ENCODE results near the gene FCMR.

FCMR gene

GRCh38 chr1:206951318-206952100 lies 29.8 kb upstream of the FCMR start:
- DNase-seq (ENCODE audit: low read depth in 2 of 2): no peak
- TF ChIP-seq CTCF (IDR thresholded peaks at IDR 0.05; ENCODE audit: low read depth, low read length): no peak
- no peak overlapping the region for H3K4me3 ChIP-seq (replicated peaks in 1 of 2; ENCODE audit: low read depth in 2 of 2, low read length in 2 of 2)

DNA sequence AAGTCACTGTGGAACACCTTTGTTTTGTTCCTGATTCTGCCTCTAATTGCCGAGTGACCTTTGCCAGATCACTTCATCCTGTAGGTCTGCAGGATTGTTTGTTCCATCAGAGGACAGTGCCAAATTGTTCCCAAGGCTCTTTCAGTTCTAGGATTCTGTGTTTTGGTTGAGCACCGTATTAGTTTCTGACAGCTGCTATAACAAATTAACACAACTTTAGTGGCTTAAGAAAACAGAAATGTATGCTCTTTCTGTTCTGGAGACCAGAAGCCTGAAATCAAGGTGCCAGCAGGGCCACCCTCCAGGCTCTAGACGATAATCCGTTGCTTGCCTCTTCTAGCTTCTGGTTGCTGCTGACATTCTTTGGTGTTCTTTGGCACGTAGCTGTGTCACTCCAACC lies 27.9 kb upstream of the FCMR start:
- no peak for DNase-seq (ENCODE audit: low read depth in 2 of 2)
- no peak for TF ChIP-seq CTCF (IDR thresholded peaks at IDR 0.05; ENCODE audit: low read depth, low read length)
- no peak overlapping the region for H3K4me3 ChIP-seq (replicated peaks in 1 of 2; ENCODE audit: low read depth in 2 of 2, low read length in 2 of 2)

DNA sequence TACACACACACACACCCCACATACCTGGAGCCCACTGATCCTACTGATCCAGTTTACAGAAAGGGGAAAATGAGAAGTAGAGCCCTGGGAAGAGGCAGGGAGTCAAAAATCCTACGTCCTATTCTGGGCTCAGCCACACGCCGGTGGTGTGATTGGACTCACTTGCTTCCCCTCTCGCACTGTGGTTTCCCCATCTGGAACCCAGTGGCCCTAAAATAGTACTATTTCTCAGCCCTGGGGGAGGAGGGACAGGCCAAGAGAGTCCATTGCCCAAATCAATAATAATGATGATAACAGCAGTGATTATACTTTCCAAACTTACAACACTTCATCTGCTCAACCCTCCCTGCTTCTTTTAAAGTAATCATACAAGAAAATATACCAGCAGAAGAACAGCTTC lies 27.5 kb upstream of the FCMR start:
- no peak overlapping the region for H3K4me3 ChIP-seq (replicated peaks in 1 of 2; ENCODE audit: low read depth in 2 of 2, low read length in 2 of 2)
- no peak for DNase-seq (ENCODE audit: low read depth in 2 of 2)
- TF ChIP-seq CTCF (IDR thresholded peaks at IDR 0.05; ENCODE audit: low read depth, low read length): no peak

- no peak overlapping the region for H3K4me3 ChIP-seq (replicated peaks in 1 of 2; ENCODE audit: low read depth in 2 of 2, low read length in 2 of 2)
- TF ChIP-seq CTCF (IDR thresholded peaks at IDR 0.05; ENCODE audit: low read depth, low read length): no peak
- DNase-seq (ENCODE audit: low read depth in 2 of 2): no peak
Observed at GRCh38 chr1:206947255-206947654, 25.5 kb upstream of the FCMR start.

DNA sequence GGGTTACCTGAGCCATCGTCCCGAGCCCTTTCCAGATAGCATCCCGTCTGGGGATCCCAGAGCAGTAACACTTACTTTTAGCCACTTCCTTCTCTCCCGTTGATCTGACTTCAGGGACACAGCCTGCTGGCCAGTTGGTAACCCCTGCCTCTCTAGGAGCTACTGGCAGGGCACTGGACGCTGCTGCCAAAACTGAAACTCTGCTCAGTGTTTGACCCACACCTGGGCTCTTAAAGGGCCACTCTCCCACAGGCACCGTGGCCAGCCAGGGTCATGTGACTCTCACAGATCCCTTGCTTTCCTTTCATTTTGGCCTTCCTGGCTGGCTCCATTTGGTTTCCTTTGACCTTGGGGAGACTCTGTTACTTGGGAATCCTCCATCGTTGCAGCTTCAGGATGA lies 24.5 kb upstream of the FCMR start, which contains the start of gene PIGR:
PIGR (minus strand) TSS at position 206 of the 400 bp plus-strand sequence. CDS start 5,935 bp downstream, outside the sequence.
- no peak within 1 kb of the TSS for H3K4me3 ChIP-seq (replicated peaks in 1 of 2; ENCODE audit: low read depth in 2 of 2, low read length in 2 of 2)
- no peak for TF ChIP-seq CTCF (IDR thresholded peaks at IDR 0.05; ENCODE audit: low read depth, low read length)
- no peak for DNase-seq (ENCODE audit: low read depth in 2 of 2)

DNA sequence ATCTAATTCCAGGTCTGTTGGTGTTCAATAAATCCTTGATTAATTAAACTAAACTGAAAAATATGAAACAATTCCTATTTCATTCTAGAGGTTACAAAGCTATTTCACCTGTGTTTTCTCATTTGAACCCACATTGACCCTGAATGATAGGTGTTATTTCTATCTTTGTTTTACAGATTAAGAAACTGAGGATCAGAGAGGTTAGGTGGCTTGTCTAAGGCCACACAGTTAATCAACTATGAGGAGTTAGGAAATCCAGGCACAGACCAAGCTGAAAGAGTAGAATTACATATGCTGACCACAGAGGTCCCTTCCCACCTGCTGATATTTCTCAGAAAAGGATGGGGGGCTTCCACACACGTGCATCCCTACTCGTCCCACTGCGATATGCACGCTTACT lies 24.0 kb upstream of the FCMR start:
- TF ChIP-seq CTCF (IDR thresholded peaks at IDR 0.05; ENCODE audit: low read depth, low read length): no peak
- no peak for DNase-seq (ENCODE audit: low read depth in 2 of 2)

DNA sequence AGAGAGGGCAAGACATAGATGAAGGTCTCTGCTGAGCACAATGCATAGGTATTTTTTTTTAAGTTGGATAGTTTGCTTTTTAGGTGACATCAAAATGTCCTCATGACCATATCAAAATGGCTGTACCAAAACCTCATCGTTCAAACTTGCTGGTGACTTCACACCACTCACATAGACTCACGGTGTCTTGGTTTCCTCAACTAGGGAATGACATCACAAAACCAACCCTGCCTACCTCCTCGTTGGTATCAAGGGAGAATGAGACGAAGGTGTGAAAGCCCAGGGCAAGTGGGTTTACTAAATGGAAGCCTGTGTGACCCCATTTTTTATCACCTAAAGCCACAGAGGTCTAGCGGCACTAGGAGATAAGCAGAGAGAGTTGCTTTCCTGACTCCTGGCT lies 23.0 kb upstream of the FCMR start:
- H3K4me3 ChIP-seq (replicated peaks in 1 of 2; ENCODE audit: low read depth in 2 of 2, low read length in 2 of 2): no peak overlapping the region
- DNase-seq (ENCODE audit: low read depth in 2 of 2): no peak
- TF ChIP-seq CTCF (IDR thresholded peaks at IDR 0.05; ENCODE audit: low read depth, low read length): no peak

More for the DNA sequence above, 24.0 kb upstream of the FCMR start:
- H3K4me3 ChIP-seq (replicated peaks in 1 of 2; ENCODE audit: low read depth in 2 of 2, low read length in 2 of 2): no peak overlapping the region
